Measurements from ENCODE around the gene UNC93B1.
A peak's percentile ranks its signal among the peaks of the same experiment; 100 is the strongest.
"Not testable (repeated sequence)": the region's sequence is repeated elsewhere in the genome, so short reads cannot be mapped to it uniquely, and the experiment has no call there.

The UNC93B1 gene

DNA sequence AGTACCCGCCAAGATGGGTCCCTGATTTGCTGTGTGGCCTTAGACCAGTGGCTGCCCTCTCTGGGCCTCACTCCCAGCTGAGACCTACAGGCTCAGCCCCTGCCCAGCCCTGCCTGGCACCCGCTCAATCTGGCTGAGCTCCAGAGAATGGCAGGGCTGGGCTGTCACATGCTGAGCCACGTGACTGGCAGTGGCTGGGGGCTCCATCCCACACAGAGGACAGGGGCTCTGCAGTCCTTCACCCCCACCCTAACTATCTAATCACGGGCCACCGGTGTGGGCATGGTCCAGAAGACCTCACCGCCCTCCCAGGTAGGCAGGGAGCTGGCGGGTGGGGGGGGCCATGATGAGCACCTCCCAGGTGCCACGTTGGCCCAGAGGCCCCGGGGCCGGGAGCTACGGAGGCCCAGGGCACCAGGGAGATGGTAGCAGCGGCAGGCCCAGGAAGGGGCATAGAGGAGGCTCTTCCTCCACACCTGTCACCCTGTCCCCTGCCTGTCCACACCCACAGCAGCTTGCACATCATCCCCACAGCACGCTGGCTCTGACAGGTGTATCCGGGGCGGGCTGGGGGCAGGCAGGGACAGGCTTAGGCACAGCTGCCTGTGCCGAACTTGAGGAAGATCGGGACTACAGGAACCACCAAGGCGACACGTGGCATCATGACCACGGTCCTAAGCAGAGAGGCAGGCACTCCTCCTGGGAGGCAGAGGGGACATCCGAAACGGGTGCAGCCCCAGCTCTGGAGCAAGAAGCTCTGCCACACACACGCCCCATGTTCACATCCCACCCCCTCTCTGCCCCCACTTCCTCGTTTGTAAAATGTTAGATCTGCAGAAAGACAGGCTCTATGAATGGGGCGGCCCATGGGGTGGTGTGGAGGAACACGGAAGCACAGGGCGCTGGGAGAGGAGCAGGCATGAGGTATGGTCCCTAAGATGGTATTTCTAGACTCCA lies 4.8 kb upstream of the UNC93B1 start:
- no peak for DNase-seq

DNA sequence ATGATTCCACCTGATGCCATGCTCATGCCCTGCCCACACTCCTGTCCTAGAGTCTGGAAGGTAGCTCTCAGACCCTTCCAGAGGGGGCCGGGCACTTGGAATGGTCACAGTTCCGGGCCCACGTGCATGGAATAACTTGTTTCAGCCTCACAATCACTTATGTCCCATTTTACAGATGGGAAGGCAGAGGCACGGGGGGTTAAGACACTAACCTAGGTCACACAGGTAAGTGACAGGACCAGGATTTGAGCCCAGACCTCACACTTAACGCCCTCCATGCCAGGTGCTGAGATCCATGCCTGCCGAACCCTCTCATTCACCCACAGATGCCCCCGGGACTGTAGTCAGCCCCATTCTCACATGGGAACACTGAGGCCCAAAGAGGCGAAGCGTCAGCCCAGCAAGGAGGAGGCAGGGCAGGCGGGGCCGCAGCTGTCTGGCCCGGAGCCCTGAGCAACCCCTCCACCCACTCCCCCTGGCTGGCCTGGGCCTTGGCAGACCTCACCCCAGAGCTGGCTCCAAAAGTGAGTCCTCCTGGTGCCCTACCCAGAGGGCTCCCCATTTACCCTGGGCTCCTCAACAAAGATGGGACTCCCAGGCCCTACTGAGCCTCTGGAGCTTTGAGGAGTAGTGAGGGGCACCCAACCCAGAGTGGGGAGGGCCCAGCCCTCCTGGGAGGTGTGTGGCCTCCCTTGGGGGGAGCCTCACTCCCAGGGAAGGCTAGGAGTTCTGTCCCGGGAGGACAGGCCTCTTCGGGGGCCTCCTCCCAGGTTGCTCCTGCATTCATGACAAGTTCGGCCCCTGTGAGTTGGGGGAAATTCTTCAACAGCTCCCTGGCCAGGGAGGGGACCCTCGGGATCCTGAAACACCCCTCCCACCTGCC lies 3.8 kb upstream of the UNC93B1 start:
- no peak for DNase-seq

- DNase-seq, result no peak
Measured at GRCh38 chr11:68006606-68007166, 2.8 kb upstream of the UNC93B1 start.

GRCh38 chr11:68004551-68005335 lies 846 bp upstream of the UNC93B1 start:
- DNase-seq, result no peak

DNA sequence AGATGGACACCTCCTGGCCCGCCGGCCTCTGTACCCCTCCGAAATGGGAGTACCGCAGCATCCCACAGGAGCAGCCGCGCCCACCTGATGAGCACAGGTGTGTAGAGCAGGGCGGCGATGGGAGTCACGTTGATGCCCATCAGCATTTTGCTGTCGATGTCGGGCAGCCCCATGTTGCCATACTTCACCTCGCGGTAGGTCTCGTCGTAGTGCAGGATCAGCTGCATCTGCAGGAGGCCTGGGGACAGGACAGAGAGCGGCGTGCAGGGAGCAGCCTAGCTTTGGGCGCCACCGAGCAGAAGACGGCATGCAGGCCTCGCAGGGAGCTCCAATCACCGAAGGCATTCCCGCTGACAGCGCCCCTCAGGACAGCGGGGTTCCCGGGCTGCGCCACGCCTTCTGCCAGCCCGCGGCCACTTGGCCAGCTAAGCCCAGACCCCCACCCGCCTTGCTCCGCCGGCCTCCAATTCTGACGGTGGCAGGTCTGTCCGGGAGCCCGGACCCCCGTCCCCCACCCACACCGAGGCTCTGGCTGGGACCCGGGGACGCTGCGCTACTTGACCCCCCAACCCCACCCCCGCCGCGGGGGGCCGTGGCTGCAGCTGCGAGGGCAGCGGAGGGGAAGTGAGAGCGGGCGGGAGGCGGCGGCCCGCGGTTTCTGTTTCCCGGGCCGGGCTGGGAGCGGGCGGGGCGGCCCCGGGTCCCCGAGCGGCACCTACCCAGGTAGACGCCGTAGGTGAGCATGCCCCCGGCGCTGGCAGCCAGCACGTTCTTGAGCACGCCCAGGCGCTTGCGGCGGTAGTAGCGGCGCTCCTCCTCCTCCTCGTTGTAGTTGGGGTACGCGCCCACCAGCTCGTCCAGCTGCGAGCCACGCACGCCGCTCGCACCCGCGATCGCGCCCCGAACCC lies 705 bp downstream of the UNC93B1 start:
- peak; percentile 55 for DNase-seq

DNA sequence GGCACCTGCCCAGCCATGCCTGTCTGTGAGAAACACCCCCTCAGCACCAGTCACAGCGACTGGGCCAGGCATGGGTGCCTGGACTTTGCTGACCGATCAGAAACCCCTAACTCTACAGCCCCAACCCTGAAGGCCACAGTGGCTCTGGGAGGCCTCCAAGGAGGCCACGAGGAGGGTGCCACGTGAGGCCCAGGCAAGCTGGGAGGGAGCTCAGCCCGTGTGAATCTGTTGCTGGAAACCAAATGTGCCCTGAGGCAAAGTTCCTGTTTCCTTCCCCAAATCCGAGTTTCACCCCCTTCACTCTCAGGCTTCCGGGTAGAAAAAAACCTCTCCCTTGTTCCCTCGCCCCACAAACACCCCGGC lies 1.3 kb downstream of the UNC93B1 start:
- DNase-seq, result no peak

GRCh38 chr11:67999704-68000103 lies 4.2 kb downstream of the UNC93B1 start:
- no peak for DNase-seq

DNA sequence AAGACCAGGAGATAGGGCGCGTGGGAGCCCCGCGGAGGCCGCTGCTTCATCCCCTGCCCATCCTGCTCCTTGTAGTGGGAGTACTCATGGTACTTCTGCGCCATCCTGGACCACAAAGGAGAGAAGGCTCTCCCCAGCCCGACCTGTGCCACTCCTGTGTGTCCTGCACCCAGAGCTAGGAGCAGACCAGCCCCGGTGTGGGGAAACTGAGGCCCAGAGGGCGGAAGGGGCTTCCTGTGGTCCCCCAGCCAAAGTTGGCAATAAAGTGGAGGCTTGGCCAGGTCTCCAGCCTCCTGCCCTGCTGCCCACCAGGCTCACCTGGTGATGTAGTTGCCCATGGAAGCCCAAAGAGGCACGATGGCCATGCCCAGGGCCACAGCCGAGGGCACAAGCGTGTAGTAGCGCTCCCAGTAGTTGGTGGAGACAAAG lies 4.7 kb downstream of the UNC93B1 start:
- no peak for DNase-seq

DNA sequence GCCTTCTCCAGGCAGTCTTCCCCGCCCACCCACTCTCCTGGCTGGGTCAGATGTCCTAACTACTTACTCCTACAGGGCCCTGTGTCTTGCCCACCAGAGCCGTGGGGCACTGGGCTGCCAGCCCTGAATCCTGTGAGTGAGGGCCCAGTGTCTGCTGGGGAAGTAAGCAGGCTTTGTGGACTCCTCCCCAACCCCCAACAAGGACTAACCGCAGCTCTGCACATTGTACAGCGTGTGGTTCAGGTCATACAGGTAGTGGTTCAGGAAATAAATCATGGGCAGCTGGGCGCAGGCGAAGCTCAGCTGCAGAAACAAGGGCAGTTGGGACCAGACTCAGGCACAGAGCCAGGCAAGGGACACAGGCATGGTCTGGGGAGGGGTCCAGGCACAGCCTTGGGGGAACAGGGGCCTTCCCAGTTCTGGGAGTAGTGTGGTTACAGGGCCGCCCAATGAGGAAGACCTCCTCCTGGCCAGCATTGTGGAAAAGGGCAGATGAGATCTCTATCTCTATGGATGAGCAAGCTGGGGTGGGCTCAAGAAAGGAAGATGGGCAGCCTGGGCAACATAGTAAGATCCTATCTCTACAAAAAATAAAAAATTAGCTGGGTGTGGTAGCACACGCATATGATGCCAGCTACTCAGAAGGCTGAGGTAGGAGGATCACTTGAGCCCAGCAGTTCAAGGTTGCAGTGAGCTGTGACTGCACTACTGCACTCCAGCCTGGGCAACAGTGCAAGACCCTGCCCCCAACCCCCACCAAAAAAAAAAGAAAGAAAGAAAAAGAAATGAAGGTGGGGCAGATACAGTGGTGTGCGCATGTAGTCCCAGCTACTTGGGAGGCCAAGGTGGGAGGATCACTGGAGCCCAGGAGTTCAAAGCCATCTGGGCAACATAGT lies 5.5 kb downstream of the UNC93B1 start:
- DNase-seq, result peak; percentile 24

- DNase-seq, result no peak
Measured at GRCh38 chr11:67997475-67997921, 6.4 kb downstream of the UNC93B1 start.

DNA sequence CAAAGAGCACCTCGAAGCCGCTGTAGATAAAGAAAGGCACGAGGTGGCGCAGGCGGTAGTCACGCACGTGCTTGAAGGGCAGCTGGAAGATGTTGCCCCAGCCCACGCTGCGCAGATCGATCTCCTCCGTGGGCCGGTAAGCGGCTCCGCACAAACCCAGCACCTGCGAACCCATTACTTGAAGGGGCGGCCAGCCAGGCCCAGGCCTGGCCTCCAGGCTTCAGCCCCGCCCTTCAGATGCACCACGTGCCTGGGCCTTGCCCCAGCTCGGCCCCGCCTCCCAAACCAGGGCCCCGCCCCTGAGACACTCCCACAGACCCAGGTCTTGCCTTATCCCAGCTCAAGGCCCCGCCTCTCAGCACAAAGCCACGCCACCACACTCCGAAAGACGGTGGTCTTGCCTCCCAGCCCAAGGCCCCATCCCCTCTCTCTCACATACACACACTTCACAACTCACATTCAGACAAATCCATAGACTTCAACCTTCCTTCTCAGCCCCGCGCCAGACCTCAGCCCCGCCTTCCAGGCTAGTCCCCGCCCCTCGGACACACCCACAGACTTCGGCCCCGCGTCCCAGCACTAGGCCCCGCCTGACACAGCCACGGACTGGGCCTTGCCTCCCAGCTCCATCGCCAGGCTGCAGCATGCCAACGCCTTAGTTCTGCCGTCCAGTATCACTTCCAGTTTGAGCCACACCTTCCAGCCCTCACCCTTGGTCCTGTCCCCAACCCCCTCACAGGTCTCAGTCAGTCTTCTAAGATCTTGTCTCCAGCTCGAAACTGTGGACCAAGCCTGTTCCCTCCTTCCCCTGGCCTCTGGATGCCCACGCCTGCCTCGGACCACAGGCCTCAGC lies 7.0 kb downstream of the UNC93B1 start:
- DNase-seq, result no peak

DNA sequence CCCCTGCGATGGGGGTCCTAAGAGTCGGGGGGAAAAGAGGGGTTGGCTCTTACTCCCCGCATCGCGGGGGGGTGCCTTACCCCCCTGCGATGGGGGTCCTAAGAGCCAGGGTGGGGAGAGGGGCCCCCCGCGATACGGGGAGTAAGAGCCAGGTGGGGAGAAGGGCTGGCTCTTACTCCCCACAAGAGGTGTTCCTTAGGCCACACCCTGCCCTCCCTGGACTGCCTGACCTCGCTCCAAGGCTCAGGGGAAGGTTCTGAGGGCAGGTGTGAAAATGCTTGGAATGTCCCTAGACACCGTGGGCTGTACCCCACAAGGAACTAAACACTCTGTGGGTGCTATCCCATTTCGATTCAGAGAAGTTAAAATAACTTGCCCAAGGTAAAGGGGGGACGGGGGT lies 7.8 kb downstream of the UNC93B1 start:
- DNase-seq, result no peak

DNA sequence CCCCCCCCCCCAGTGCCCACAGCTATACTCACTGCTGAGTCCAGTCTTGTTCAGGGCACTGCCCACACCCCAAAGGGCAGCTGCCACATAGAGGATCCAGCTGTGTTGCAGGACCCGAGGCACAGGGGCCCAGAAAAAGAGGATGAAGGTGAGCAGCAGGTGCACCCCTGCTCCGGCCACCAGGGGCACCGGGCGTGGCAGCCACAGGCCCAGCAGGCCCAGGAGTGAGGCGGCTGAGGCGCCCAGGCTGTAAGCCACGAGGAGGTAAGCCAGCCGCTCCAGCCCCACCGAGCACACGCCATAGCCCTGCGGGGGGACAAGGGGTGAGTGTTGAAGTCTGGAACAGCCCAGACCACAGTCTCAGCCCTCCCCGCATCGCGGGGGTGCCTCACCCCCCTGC lies 8.3 kb downstream of the UNC93B1 start:
- DNase-seq, result not testable (repeated sequence)

- DNase-seq, result not testable (repeated sequence)
Measured at GRCh38 chr11:67995129-67995528, 8.8 kb downstream of the UNC93B1 start.

- not testable (repeated sequence) for DNase-seq
Measured at GRCh38 chr11:67994387-67994786, 9.5 kb downstream of the UNC93B1 start.

GRCh38 chr11:67993821-67994220 lies 10.1 kb downstream of the UNC93B1 start:
- DNase-seq, result peak; percentile 26

DNA sequence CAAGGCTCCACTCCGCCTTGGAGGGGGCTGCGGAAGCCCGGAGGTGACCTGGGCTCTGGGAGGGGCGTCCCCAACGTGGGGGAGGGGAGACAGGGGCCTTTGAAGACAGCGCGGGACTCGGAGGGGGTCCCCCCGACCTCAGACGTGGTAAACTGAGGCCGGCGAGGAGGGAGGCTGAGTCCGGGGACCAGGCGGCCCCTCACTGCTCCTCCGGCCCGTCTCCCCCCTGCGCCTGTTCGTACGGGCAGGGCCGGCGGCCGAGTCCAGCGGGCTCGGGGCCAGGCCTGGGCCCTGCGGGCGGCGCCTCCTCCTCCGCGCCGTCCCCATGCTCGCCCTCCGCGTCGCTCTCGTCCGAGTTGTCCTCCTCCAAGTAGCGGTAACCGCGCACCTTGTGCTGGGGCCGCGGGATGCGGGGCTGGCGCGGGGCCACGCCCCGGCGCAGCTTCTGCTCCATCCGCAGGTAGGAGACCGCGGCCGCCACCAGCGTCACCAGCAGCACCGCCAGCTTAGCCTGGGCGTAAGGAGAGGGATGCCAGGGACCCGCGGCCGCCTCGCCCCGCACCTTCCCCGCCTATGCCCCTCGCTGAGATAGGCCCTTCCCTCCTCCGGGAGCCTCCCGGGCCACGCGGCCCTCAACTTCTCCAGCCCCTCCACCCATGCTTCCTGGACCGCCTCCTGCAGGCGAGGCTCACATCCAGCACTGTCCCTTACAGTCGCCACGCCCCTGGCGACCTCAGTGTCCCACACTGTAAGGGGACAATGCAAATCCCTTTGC lies 12.4 kb downstream of the UNC93B1 start:
- DNase-seq, result not testable (repeated sequence)
